Right lobe of liver (tissue), 4 donors: Measurements from ENCODE around the gene CALHM3.

Experiments used
- CTCF ChIP-seq, 4 donors: fragments of 200-600 bp in 3 of 4; fragments of 450-650 bp in 1 of 4; IDR thresholded peaks; one replicate each; pipeline versions ENCODE4 v1.5.1 to v1.8.0; 2016 to 2022; ENCODE audit warnings: antibody characterized with exemption in 4 of 4, mild to moderate bottlenecking in 2 of 4
- POLR2A ChIP-seq: fragments of 450-650 bp; IDR thresholded peaks from one replicate; pipeline ENCODE4 v1.6.1; 2017; ENCODE audit warnings: antibody characterized with exemption, mild to moderate bottlenecking
- donor health status: DM: no; HTN: no; CAD: no.
- donor health status: DM: no; HTN: no; CAD: no.
- donor health status: DM: no; HTN: yes; CAD: no.

- TF ChIP-seq CTCF (IDR thresholded peaks at IDR 0.05) (no peak), POLR2A (no peak)
Observed at GRCh38 chr10:103467406-103467805, 11.6 kb downstream of the CALHM3 start.
